Loucy (cell line): ENCODE data around the gene PLVAP.

Source experiments
- H2AFZ ChIP-seq: fragments of 200-600 bp; sonication (generic); 2 replicates; pipeline ENCODE4 v1.6.0; 2016; ENCODE audit warnings: antibody characterized with exemption, mild to moderate bottlenecking, low read length, moderate library complexity
- H3F3A ChIP-seq: fragments of 200-600 bp; 2 replicates; pipeline ENCODE4 v1.6.0; 2016; ENCODE audit warnings: antibody characterized with exemption, low read depth, mild to moderate bottlenecking
- H3K27me3 ChIP-seq: fragments of 200-600 bp; sonication (generic); 2 replicates; pipeline ENCODE4 v1.6.1; 2014; ENCODE audit warnings: low read length, mild to moderate bottlenecking; ENCODE audit not compliant: insufficient read depth, poor library complexity, severe bottlenecking
- H3K36me3 ChIP-seq: fragments of 200-600 bp; sonication (generic); 2 replicates; pipeline ENCODE4 v1.6.1; 2016; ENCODE audit warnings: low read length; ENCODE audit not compliant: insufficient read depth
- H3K4me1 ChIP-seq: fragments of 200-600 bp; sonication (generic); 2 replicates; pipeline ENCODE4 v1.5.1; 2014; ENCODE audit warnings: low read length, mild to moderate bottlenecking; ENCODE audit not compliant: insufficient read depth, poor library complexity, severe bottlenecking
- H3K4me2 ChIP-seq: fragments of 200-600 bp; sonication (generic); 2 replicates; pipeline ENCODE4 v1.6.0; 2014; ENCODE audit warnings: antibody characterized with exemption, low read length, low read depth, mild to moderate bottlenecking; ENCODE audit not compliant: poor library complexity, severe bottlenecking
- H3K4me3 ChIP-seq: fragments of 200-600 bp; sonication (generic); 2 replicates; pipeline ENCODE4 v1.5.1; 2014; ENCODE audit warnings: low read length, mild to moderate bottlenecking, mixed read lengths; ENCODE audit not compliant: poor library complexity, severe bottlenecking
- H3K79me2 ChIP-seq: fragments of 200-600 bp; sonication (generic); 2 replicates; pipeline ENCODE4 v1.6.1; 2014; ENCODE audit warnings: low read length; ENCODE audit not compliant: insufficient read depth
- H3K9ac ChIP-seq: fragments of 200-600 bp; sonication (generic); 2 replicates; pipeline ENCODE4 v1.6.0; 2014; ENCODE audit warnings: mild to moderate bottlenecking, low read depth, low read length, moderate library complexity; ENCODE audit not compliant: poor library complexity, severe bottlenecking
- H3K9me2 ChIP-seq: fragments of 200-600 bp; sonication (generic); replicated peaks from 2 replicates; pipeline ENCODE4 v1.6.1; 2016; ENCODE audit warnings: low read depth, low read length, mixed read lengths
- H3K9me3 ChIP-seq: fragments of 200-600 bp; sonication (generic); 2 replicates; pipeline ENCODE4 v1.6.1; 2014; ENCODE audit warnings: mild to moderate bottlenecking, antibody characterized with exemption, low read length, low read depth; ENCODE audit not compliant: insufficient read depth
- H4K20me1 ChIP-seq: fragments of 200-600 bp; sonication (generic); 2 replicates; pipeline ENCODE4 v1.6.0; 2014; ENCODE audit warnings: antibody characterized with exemption, low read length, mild to moderate bottlenecking; ENCODE audit not compliant: insufficient read depth, poor library complexity, severe bottlenecking
- CTCF ChIP-seq: fragments of 200-600 bp; sonication (generic); conservative IDR thresholded peaks from 2 replicates; pipeline ENCODE4 v1.5.1; 2014; ENCODE audit warnings: mild to moderate bottlenecking, antibody characterized with exemption, low read length
- EZH2phosphoT487 ChIP-seq: fragments of 200-600 bp; IDR thresholded peaks from 2 replicates; pipeline ENCODE4 v1.6.1; 2018; ENCODE audit warnings: antibody characterized with exemption, mild to moderate bottlenecking, moderate library complexity, borderline replicate concordance

PLVAP gene

GRCh38 chr19:17333611-17334413 is 43.3 kb downstream of the PLVAP start:
- TF ChIP-seq CTCF = no peak
- TF ChIP-seq EZH2phosphoT487 = no peak
- Histone ChIP-seq H3K9me3 (no peaks in the 10 kb centered on the region), H3K9me2 (no peaks in the 10 kb centered on the region), H3K36me3 (no peaks in the 10 kb centered on the region), H3K27me3 (no peaks in the 10 kb centered on the region), H3K4me2 (peak overlapping the region; percentile 64), H3F3A (peaks cover 6% of the 10 kb centered on the region; the same call in 1 of the 2 replicates), H3K4me1 (peaks cover 27% of the 10 kb centered on the region), H4K20me1 (peaks cover 6% of the 10 kb centered on the region), H3K9ac (peak overlapping the region; percentile 87), H2AFZ (peak overlapping the region; percentile 97), H3K4me3 (peak overlapping the region; percentile 95), H3K79me2 (peaks cover 17% of the 10 kb centered on the region; the same call in 1 of the 2 replicates)

- no peaks in the 10 kb centered on the region for H3K9me2 ChIP-seq
- peaks cover under 1% of the 10 kb centered on the region for H4K20me1 ChIP-seq
- H3K36me3 ChIP-seq = no peaks in the 10 kb centered on the region
- peak overlapping the region; percentile 31 for H3K4me2 ChIP-seq
- peaks cover 8% of the 10 kb centered on the region; the same call in 1 of the 2 replicates for H3K79me2 ChIP-seq
- H3K9me3 ChIP-seq = no peaks in the 10 kb centered on the region
- H3K4me1 ChIP-seq = peaks cover 18% of the 10 kb centered on the region
- TF ChIP-seq CTCF = no peak
- TF ChIP-seq EZH2phosphoT487 = no peak
- no peaks in the 10 kb centered on the region for H3K27me3 ChIP-seq
- H3K4me3 ChIP-seq = no peak overlapping the region
- no peak overlapping the region for H3K9ac ChIP-seq
- peaks cover 6% of the 10 kb centered on the region; the same call in 1 of the 2 replicates for H3F3A ChIP-seq
- H2AFZ ChIP-seq = no peak overlapping the region
Observed at GRCh38 chr19:17332677-17333581, 44.2 kb downstream of the PLVAP start.

GRCh38 chr19:17332360-17332676 is 44.8 kb downstream of the PLVAP start:
- H2AFZ ChIP-seq = no peak overlapping the region
- peaks cover 18% of the 10 kb centered on the region for H3K4me1 ChIP-seq
- no peak overlapping the region for H3K9ac ChIP-seq
- H3K9me2 ChIP-seq = no peaks in the 10 kb centered on the region
- H3K27me3 ChIP-seq = no peaks in the 10 kb centered on the region
- H4K20me1 ChIP-seq = no peaks in the 10 kb centered on the region
- peaks cover 6% of the 10 kb centered on the region; the same call in 1 of the 2 replicates for H3F3A ChIP-seq
- no peaks in the 10 kb centered on the region for H3K36me3 ChIP-seq
- TF ChIP-seq EZH2phosphoT487 (no peak), CTCF (no peak)
- H3K4me3 ChIP-seq = no peak overlapping the region
- no peaks in the 10 kb centered on the region for H3K9me3 ChIP-seq
- peaks cover 4% of the 10 kb centered on the region; the same call in 1 of the 2 replicates for H3K79me2 ChIP-seq
- H3K4me2 ChIP-seq = no peak overlapping the region
